Chondrocyte (in vitro differentiated cells): ENCODE results near the gene PLVAP. TPM values are rescaled to one million over a fixed set of nuclear protein-coding genes. Genes with fewer than 3 reads are reported as not detected.

Experiments
- DNase-seq: peaks from one replicate; pipeline ENCODE4 v3.0.0; 2021; ENCODE audit warnings: mixed read lengths, low spot score
- H3K27ac Mint-ChIP-seq: one replicate; pipeline ENCODE4 v1.8.0; 2021; ENCODE audit warnings: mild to moderate bottlenecking, moderate library complexity, mixed read lengths; ENCODE audit not compliant: unreplicated experiment
- H3K27me3 Mint-ChIP-seq: 2 replicates; pipeline ENCODE4 v1.8.0; 2021; ENCODE audit warnings: low read depth, mixed read lengths
- H3K36me3 Mint-ChIP-seq: 2 replicates; pipeline ENCODE4 v1.8.0; 2021; ENCODE audit warnings: low read depth, mixed read lengths
- H3K4me1 Mint-ChIP-seq: 2 replicates; pipeline ENCODE4 v1.8.0; 2021; ENCODE audit warnings: low read depth, mild to moderate bottlenecking, mixed read lengths
- H3K4me3 Mint-ChIP-seq: one replicate; pipeline ENCODE4 v1.8.0; 2021; ENCODE audit warnings: mild to moderate bottlenecking, moderate library complexity, mixed read lengths; ENCODE audit not compliant: unreplicated experiment
- H3K9me3 Mint-ChIP-seq: 2 replicates; pipeline ENCODE4 v1.8.0; 2021; ENCODE audit warnings: low read depth, mixed read lengths
- total RNA-seq: library from RNA; stranded (reverse); gene quantifications from 3 replicates; pipeline ENCODE4 v1.2.1, GENCODE V29; 2021
- TF ChIP-seq, protein P1 (sequence below): fragments of 200-600 bp; sonication (generic); IDR thresholded peaks from 2 replicates; pipeline ENCODE4 v1.5.0; 2021; ENCODE audit warnings: antibody characterized with exemption, mild to moderate bottlenecking, moderate library complexity

Gene PLVAP
- total RNA-seq, 1 donor from 2014 or later = 0.22 TPM

DNA sequence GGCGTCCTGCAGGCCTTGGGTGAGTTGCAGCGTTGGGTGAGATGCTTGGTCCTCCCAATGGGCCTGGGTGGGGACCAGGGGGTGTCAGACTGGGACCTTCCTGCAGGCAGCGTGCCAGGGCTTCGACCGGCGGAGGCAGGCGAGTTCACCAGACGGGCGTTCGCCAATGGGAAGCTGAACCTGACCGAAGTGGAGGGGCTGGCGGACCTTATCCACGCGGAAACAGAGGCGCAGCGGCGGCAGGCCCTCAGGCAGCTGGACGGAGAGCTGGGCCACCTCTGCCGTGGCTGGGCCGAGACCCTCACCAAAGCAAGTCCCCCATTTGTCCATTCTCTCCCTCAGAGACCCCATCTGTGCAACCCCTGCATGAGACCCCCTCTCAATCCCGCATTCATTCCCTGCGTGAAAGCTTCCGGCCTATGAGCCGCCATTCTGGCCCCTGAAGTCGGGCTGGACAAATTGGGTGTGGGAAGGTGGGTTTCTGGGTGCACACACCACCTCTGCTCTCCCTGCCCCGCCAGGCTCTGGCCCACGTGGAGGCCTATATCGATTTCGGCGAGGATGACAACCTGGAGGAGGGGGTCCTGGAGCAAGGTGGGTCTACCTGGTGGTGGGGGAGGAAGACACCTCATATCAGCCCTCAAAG is 38.6 kb downstream of the PLVAP start:
- H3K4me3 Mint-ChIP-seq = peak overlapping the region; percentile 97
- no peaks in the 10 kb centered on the region for H3K36me3 Mint-ChIP-seq
- H3K27ac Mint-ChIP-seq = no peak overlapping the region
- TF ChIP-seq, protein P1, sequence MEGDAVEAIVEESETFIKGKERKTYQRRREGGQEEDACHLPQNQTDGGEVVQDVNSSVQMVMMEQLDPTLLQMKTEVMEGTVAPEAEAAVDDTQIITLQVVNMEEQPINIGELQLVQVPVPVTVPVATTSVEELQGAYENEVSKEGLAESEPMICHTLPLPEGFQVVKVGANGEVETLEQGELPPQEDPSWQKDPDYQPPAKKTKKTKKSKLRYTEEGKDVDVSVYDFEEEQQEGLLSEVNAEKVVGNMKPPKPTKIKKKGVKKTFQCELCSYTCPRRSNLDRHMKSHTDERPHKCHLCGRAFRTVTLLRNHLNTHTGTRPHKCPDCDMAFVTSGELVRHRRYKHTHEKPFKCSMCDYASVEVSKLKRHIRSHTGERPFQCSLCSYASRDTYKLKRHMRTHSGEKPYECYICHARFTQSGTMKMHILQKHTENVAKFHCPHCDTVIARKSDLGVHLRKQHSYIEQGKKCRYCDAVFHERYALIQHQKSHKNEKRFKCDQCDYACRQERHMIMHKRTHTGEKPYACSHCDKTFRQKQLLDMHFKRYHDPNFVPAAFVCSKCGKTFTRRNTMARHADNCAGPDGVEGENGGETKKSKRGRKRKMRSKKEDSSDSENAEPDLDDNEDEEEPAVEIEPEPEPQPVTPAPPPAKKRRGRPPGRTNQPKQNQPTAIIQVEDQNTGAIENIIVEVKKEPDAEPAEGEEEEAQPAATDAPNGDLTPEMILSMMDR = no peak
- DNase-seq = no peak
- peaks cover 26% of the 10 kb centered on the region for H3K4me1 Mint-ChIP-seq
- H3K27me3 Mint-ChIP-seq = no peaks in the 10 kb centered on the region
- no peaks in the 10 kb centered on the region for H3K9me3 Mint-ChIP-seq

DNA sequence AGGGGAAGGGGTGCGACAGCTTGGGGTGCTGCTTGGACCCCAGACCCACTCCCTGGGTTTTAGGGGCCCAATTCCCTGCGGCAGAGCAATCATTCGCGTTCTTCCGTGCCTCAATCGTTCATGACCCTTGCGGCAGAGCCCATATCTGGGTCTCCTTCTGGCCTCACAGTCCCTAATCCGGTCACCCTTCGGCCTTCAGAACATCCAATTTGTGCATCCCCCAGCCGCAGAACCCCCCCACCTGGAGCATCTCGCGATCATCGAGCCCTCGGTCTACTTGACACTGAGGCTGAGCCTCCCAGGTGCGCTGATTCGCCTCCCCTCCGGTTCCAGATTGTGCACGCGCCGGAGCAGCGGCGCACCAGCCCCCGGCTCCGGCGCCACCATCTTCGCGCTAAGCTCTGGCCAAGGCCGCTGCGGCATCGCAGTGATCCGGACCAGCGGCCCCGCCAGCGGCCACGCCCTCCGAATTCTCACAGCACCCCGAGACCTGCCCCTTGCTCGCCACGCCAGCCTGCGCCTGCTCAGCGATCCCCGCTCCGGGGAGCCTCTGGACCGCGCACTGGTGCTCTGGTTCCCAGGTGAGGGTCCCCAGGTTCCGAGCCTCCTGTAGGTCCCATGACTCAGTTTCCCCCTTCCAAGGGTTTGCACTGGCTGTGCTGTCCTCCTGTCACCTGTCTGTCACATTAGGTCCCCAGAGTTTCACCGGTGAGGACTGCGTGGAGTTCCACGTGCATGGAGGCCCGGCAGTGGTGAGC is 39.3 kb downstream of the PLVAP start:
- Mint-ChIP-seq H3K27ac (no peak overlapping the region), H3K9me3 (no peaks in the 10 kb centered on the region), H3K27me3 (no peaks in the 10 kb centered on the region), H3K36me3 (no peaks in the 10 kb centered on the region), H3K4me3 (peak overlapping the region; percentile 97), H3K4me1 (peaks cover 29% of the 10 kb centered on the region)
- TF ChIP-seq, protein P1 = no peak
- no peak for DNase-seq

DNA sequence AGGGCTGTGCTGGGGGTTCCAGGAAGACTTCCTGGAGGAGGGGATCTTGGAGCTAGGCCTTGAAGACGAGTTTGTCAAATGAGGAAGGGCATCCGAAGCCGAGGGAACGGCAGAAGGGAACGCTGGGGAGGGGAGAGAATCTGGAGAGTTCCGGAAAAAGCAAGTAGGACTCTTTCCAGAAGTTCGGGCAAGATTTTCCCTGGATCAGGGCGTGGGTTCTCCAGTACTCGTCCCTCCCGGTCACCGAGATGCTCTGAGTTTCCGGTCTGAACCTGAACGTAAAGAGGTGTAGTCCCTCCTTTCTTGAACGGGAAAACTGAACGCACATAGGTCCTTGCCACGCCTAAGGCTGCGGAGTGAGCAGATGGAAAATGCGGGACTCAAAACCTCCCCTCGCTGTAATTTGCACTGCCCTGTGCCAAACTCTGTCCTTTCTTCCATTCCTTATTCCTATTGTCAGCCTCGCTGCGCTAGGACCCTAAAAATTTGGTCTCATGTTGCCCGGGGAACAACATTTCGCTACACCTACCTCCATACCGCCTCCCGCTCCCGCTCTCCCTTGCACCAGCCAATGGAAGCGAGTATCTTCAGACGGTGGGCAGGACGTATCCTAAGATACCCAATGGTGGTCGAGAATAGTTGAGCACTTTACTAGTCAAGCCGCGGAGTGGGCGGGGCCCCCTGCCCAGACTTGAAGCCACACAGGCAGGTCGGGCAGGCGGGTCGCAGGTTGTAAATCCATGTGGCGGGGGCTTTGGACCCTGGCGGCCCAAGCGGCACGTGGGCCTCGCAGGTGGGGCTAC is 40.1 kb downstream of the PLVAP start, which contains the start of gene GTPBP3:
GTPBP3 (plus strand) TSS at position 682 of the 803 bp plus-strand sequence; CDS start at position 741, 59 bp downstream.
- Mint-ChIP-seq H3K4me1 (peaks cover 29% of the 10 kb centered on the region), H3K27me3 (no peaks in the 10 kb centered on the region), H3K9me3 (no peaks in the 10 kb centered on the region), H3K27ac (peak within 1 kb of the TSS; percentile 98), H3K36me3 (peaks cover 1% of the 10 kb centered on the region), H3K4me3 (peak within 1 kb of the TSS; percentile 97)
- TF ChIP-seq, protein P1 = no peak
- peak; percentile 98 for DNase-seq

DNA sequence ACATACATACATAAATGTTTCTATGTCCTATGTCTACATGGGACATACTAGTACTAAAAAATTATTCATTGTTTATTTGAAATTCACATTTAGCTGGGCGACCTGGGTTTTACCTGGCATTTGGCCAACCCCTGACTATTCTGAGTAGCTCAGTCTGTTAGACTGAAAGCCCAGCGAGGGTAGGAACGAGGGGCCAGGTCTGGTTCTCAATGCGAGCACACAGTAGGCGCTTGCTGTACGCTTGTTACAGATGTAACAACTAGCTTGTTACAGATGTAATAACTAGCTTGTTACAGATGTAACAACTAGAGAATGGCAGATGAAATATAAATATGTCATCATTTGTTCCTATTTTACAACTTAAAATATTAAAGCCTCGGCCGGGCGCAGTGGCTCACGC is 41.6 kb downstream of the PLVAP start:
- DNase-seq = no peak
- H3K4me3 Mint-ChIP-seq = no peak overlapping the region
- H3K4me1 Mint-ChIP-seq = peaks cover 29% of the 10 kb centered on the region
- no peaks in the 10 kb centered on the region for H3K27me3 Mint-ChIP-seq
- peaks cover 4% of the 10 kb centered on the region for H3K36me3 Mint-ChIP-seq
- H3K27ac Mint-ChIP-seq = no peak overlapping the region
- H3K9me3 Mint-ChIP-seq = no peaks in the 10 kb centered on the region
- TF ChIP-seq, protein P1 = no peak
